Activated CD8-positive, alpha-beta T cell treated with anti-CD3 and anti-CD28 coated beads for 36 hours (primary cell): ENCODE results near the gene ST6GALNAC1. TPM values are rescaled to one million over a fixed set of nuclear protein-coding genes. Genes with fewer than 3 reads are reported as not detected.

Experiments
- ATAC-seq: fragments of 200-7000 bp; cut with Tn5 transposase; one replicate; pipeline ENCODE4 v1.10.0; 2021; ENCODE audit warnings: mild to moderate bottlenecking, moderate library complexity
- CTCF ChIA-PET: fragments of 350-600 bp; sonication (Branson Sonifier 250); formaldehyde crosslinking; loops from one replicate; lab custom pipeline; 2021; ENCODE audit warnings: antibody characterized with exemption; lab: Charles Lee
- POLR2A ChIA-PET: fragments of 350-600 bp; sonication (Branson Sonifier 250); formaldehyde crosslinking; loops from one replicate; lab custom pipeline; 2021; ENCODE audit warnings: antibody characterized with exemption; lab: Charles Lee
- DNase-seq: peaks from one replicate; pipeline ENCODE4 v3.0.0-alpha.2; 2020
- H3K27ac Mint-ChIP-seq: one replicate; pipeline ENCODE4 v1.8.0; 2021; ENCODE audit warnings: mild to moderate bottlenecking, mixed read lengths
- H3K27me3 Mint-ChIP-seq: one replicate; pipeline ENCODE4 v1.8.0; 2021; ENCODE audit warnings: mixed read lengths
- H3K36me3 Mint-ChIP-seq: one replicate; pipeline ENCODE4 v1.8.0; 2021; ENCODE audit warnings: low read depth, mixed read lengths
- H3K4me1 Mint-ChIP-seq: one replicate; pipeline ENCODE4 v1.8.0; 2021; ENCODE audit warnings: low read depth, mixed read lengths
- H3K4me3 Mint-ChIP-seq: one replicate; pipeline ENCODE4 v1.8.0; 2021; ENCODE audit warnings: mild to moderate bottlenecking, moderate library complexity, mixed read lengths
- H3K9me3 Mint-ChIP-seq: one replicate; pipeline ENCODE4 v1.8.0; 2021; ENCODE audit warnings: mixed read lengths
- CTCF ChIP-seq: fragments of 200-600 bp; IDR thresholded peaks from one replicate; pipeline ENCODE4 v1.8.0; 2022; ENCODE audit warnings: antibody characterized with exemption, mild to moderate bottlenecking
- intact Hi-C: fragments of 100-400 bp; cut with micrococcal nuclease; formaldehyde crosslinking; loops from one replicate; pipeline ENCODE4 v1.10.0; 2022
- total RNA-seq, 2 experiments: library from RNA; stranded (reverse); gene quantifications; one replicate each; pipeline ENCODE4 v1.2.3, GENCODE V29; 2021

Gene ST6GALNAC1
- total RNA-seq, 2 experiments from 2014 or later = not detected

- H3K4me3 Mint-ChIP-seq = peak overlapping the region; percentile 89
- intact Hi-C loops = no loop called here
- no peaks in the 10 kb centered on the region for H3K27me3 Mint-ChIP-seq
- H3K27ac Mint-ChIP-seq = peak overlapping the region; percentile 95
- H3K9me3 Mint-ChIP-seq = peaks cover 2% of the 10 kb centered on the region
- ChIA-PET CTCF (interaction anchor here (1.0 to 2.6 kb wide), 5 partner anchors 11 to 148 kb away, joined by 3 to 23 read pairs (median 6); no protein-coding TSS in a partner anchor), POLR2A (interaction anchor here (0.9 to 1.8 kb wide), 5 partner anchors 14 to 112 kb away, joined by 3 to 9 read pairs (median 5); partner anchors contain the start of gene MFSD11)
- TF ChIP-seq CTCF = no peak
- H3K36me3 Mint-ChIP-seq = no peaks in the 10 kb centered on the region
- H3K4me1 Mint-ChIP-seq = peaks cover 32% of the 10 kb centered on the region
- no peak for DNase-seq
- ATAC-seq = no peak
These were observed 27.2 kb upstream of the ST6GALNAC1 start for GRCh38 chr17:76670718-76671122.

GRCh38 chr17:76670020-76670717 is 26.6 kb upstream of the ST6GALNAC1 start:
- ChIA-PET POLR2A (interaction anchor here (0.6 to 1.6 kb wide), 2 partner anchors 14 to 318 kb away, joined by 3 to 4 read pairs; no protein-coding TSS in a partner anchor), CTCF (interaction anchor here (0.6 to 2.6 kb wide), 5 partner anchors 11 to 147 kb away, joined by 3 to 23 read pairs (median 6); no protein-coding TSS in a partner anchor)
- Mint-ChIP-seq H3K36me3 (no peaks in the 10 kb centered on the region), H3K27ac (peak overlapping the region; percentile 95), H3K27me3 (no peaks in the 10 kb centered on the region), H3K9me3 (peaks cover 2% of the 10 kb centered on the region), H3K4me1 (peaks cover 32% of the 10 kb centered on the region), H3K4me3 (peak overlapping the region; percentile 89)
- no peak for ATAC-seq
- intact Hi-C loops = no loop called here
- no peak for DNase-seq
- TF ChIP-seq CTCF = no peak

GRCh38 chr17:76667786-76668453 is 24.4 kb upstream of the ST6GALNAC1 start:
- ChIA-PET CTCF (interaction anchor here (2.3 to 2.5 kb wide), 2 partner anchors 13 to 44 kb away, joined by 8 to 9 read pairs; no protein-coding TSS in a partner anchor), POLR2A (interaction anchor here (1.3 to 1.7 kb wide), 2 partner anchors 102 to 110 kb away, joined by 3 to 7 read pairs; no protein-coding TSS in a partner anchor)
- no peaks in the 10 kb centered on the region for H3K36me3 Mint-ChIP-seq
- H3K27ac Mint-ChIP-seq = no peak overlapping the region
- H3K4me3 Mint-ChIP-seq = no peak overlapping the region
- peaks cover 23% of the 10 kb centered on the region for H3K4me1 Mint-ChIP-seq
- no peaks in the 10 kb centered on the region for H3K27me3 Mint-ChIP-seq
- TF ChIP-seq CTCF = no peak
- H3K9me3 Mint-ChIP-seq = peaks cover 2% of the 10 kb centered on the region
- intact Hi-C loops = no loop called here
- ATAC-seq (no peak), DNase-seq (no peak)

GRCh38 chr17:76667491-76667755 is 23.9 kb upstream of the ST6GALNAC1 start:
- ATAC-seq (no peak), DNase-seq (no peak)
- Mint-ChIP-seq H3K4me3 (no peak overlapping the region), H3K27ac (no peak overlapping the region), H3K36me3 (no peaks in the 10 kb centered on the region), H3K27me3 (no peaks in the 10 kb centered on the region), H3K4me1 (peaks cover 20% of the 10 kb centered on the region), H3K9me3 (peaks cover 2% of the 10 kb centered on the region)
- intact Hi-C loops = no loop called here
- CTCF ChIA-PET = interaction anchor here (2.3 to 2.5 kb wide), 2 partner anchors 14 to 44 kb away, joined by 8 to 9 read pairs; no protein-coding TSS in a partner anchor
- no peak for TF ChIP-seq CTCF
- POLR2A ChIA-PET = interaction anchor here (1.3 kb wide), 1 partner anchor 110 kb away, joined by 7 read pairs; no protein-coding TSS in a partner anchor
